GM23248 (cell line): ENCODE data around the gene MCEMP1. TPM values are rescaled to one million over a fixed set of nuclear protein-coding genes. Genes with fewer than 3 reads are reported as not detected.

Source experiments
- DNase-seq: peaks from one replicate; pipeline ENCODE4 v3.0.0-alpha.2; 2015
- H2AFZ ChIP-seq: fragments of 200-600 bp; sonication (generic); 2 replicates; pipeline ENCODE4 v1.6.1; 2016; ENCODE audit warnings: antibody characterized with exemption
- H3F3A ChIP-seq: fragments of 200-600 bp; sonication (generic); 2 replicates; pipeline ENCODE4 v1.6.1; 2016; ENCODE audit warnings: mild to moderate bottlenecking, antibody characterized with exemption, mixed run types; ENCODE audit not compliant: insufficient read depth
- H3K27ac ChIP-seq: fragments of 200-600 bp; sonication (generic); 2 replicates; pipeline ENCODE4 v1.5.1; 2016; ENCODE audit warnings: mild to moderate bottlenecking
- H3K27me3 ChIP-seq: fragments of 200-600 bp; sonication (generic); replicated peaks from 2 replicates; pipeline ENCODE4 v1.6.1; 2016; ENCODE audit warnings: mild to moderate bottlenecking; ENCODE audit not compliant: insufficient read depth
- H3K36me3 ChIP-seq: fragments of 200-600 bp; sonication (generic); 2 replicates; pipeline ENCODE4 v1.6.1; 2016; ENCODE audit warnings: low read depth, mild to moderate bottlenecking
- H3K4me1 ChIP-seq: fragments of 200-600 bp; sonication (generic); 2 replicates; pipeline ENCODE4 v1.6.1; 2016; ENCODE audit warnings: mild to moderate bottlenecking; ENCODE audit not compliant: insufficient read depth
- H3K4me2 ChIP-seq: fragments of 200-600 bp; sonication (generic); one replicate; pipeline ENCODE4 v1.6.1; 2016; ENCODE audit warnings: mild to moderate bottlenecking; ENCODE audit not compliant: unreplicated experiment
- H3K4me3 ChIP-seq: fragments of 200-600 bp; sonication (generic); 2 replicates; pipeline ENCODE4 v1.5.1; 2016; ENCODE audit warnings: mild to moderate bottlenecking
- H3K79me2 ChIP-seq: fragments of 200-600 bp; sonication (generic); 2 replicates; pipeline ENCODE4 v1.6.1; 2016; ENCODE audit warnings: mild to moderate bottlenecking; ENCODE audit not compliant: insufficient read depth
- H3K9ac ChIP-seq: fragments of 200-600 bp; sonication (generic); 2 replicates; pipeline ENCODE4 v1.6.1; 2016; ENCODE audit warnings: mild to moderate bottlenecking
- H3K9me2 ChIP-seq: fragments of 200-600 bp; sonication (generic); 2 replicates; pipeline ENCODE4 v1.6.1; 2016; ENCODE audit warnings: mixed run types, mild to moderate bottlenecking, moderate library complexity; ENCODE audit not compliant: insufficient read depth
- H3K9me3 ChIP-seq: fragments of 200-600 bp; sonication (generic); one replicate; pipeline ENCODE4 v1.6.1; 2017; ENCODE audit warnings: low read depth
- H4K20me1 ChIP-seq: fragments of 200-600 bp; sonication (generic); 2 replicates; pipeline ENCODE4 v1.6.0; 2016; ENCODE audit not compliant: insufficient read depth
- EZH2 ChIP-seq: fragments of 200-600 bp; sonication (generic); IDR thresholded peaks from 2 replicates; pipeline ENCODE4 v1.6.1; 2018; ENCODE audit warnings: antibody characterized with exemption, mild to moderate bottlenecking; ENCODE audit not compliant: insufficient read depth, poor library complexity, severe bottlenecking
- EZH2phosphoT487 ChIP-seq: fragments of 200-600 bp; sonication (generic); IDR thresholded peaks from 2 replicates; pipeline ENCODE4 v1.6.1; 2018; ENCODE audit warnings: antibody characterized with exemption, moderate library complexity, mild to moderate bottlenecking, low read depth; ENCODE audit not compliant: insufficient read depth
- WGBS, 2 experiments: methylation state at CpG; one replicate each; pipeline ENCODE4 v1.1.6; 2015 to 2017; ENCODE audit warnings: low lambda C conversion rate in 2 of 2, low coverage in 1 of 2; ENCODE audit errors: missing lambda C conversion rate in 2 of 2; 5-methylcytosine and 5-hydroxymethylcytosine counted together
- in situ Hi-C: fragments of 300-500 bp; cut with MboI; formaldehyde crosslinking; loops from 2 replicates; pipeline ENCODE4 v1.15.0; 2020
- polyA plus RNA-seq: library from polyadenylated mRNA; unstranded; fragments of >200 nt; fragmentation: Nextera tagmentation; extraction: Ambion mirVana; gene quantifications from 2 replicates; pipeline ENCODE4 v1.2.1, GENCODE V29; 2016
- total RNA-seq: library from RNA; depleted of rRNA; stranded (reverse); fragments of >200 nt; shearing (Covaris generic); gene quantifications from 2 replicates; pipeline ENCODE4 v1.2.3, GENCODE V29; 2014

MCEMP1 gene
- total and polyA plus RNA-seq, 2 experiments from 2014 or later: not detected

DNA sequence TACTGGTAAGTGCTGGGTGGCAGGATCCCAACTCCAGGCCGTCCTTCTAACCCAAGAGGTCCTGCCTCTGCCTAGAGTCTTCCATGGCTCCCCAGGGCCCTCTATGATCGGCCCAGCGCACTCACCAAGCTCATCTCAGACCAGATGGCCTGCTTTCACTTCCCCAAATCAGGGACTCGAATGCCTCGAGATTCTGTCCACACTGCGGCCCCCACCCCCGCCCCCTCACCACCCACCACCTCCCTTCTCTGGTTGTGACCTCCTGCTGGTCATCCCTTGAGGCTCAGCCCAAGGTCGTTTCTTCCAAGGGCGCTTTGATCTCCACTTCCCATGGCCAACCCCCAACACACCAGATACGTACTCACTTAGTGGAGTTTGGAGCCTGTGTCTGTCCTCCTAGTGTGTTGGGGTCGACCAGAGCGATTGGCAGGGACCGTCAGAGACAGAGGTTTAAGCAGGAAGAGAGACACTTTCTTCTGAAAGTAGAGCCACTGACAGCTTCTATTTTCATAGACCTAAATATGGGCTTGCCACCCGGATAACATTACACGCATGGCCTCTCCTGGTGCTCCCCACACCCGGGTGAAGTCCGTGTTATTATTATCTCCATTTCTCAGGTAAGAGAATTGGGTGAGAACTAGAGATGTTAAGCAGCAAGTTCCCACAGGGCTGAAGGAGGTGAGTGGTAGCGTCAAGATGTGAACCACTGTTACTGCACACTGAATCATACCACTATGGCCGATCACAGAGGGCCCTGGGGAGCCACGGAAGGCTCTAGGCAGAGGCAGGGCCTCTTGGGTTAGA lies 25.0 kb downstream of the MCEMP1 start, which contains the start of gene FCER2:
Gene FCER2 (minus strand): TSS at position 478 of the 804 bp plus-strand sequence. CDS start 2,371 bp downstream, outside the sequence.
- no peaks in the 10 kb centered on the region for H3K4me1 ChIP-seq
- H3K36me3 ChIP-seq: no peaks in the 10 kb centered on the region
- H4K20me1 ChIP-seq: no peaks in the 10 kb centered on the region
- H3K27ac ChIP-seq: no peak within 1 kb of the TSS
- H3K27me3 ChIP-seq: no peaks in the 10 kb centered on the region; the same call in 1 of the 2 replicates
- in situ Hi-C loops: no loop called here
- TF ChIP-seq EZH2 (no peak), EZH2phosphoT487 (no peak)
- H3K9ac ChIP-seq: no peak within 1 kb of the TSS
- H3F3A ChIP-seq: no peaks in the 10 kb centered on the region
- H3K9me2 ChIP-seq: no peaks in the 10 kb centered on the region
- H3K4me2 ChIP-seq: no peak within 1 kb of the TSS
- no peak within 1 kb of the TSS for H3K4me3 ChIP-seq
- WGBS, 2 experiments: 49 to 56% methylated on average over 18 to 20 of the region's 20 CpGs
- H3K9me3 ChIP-seq: no peaks in the 10 kb centered on the region
- no peaks in the 10 kb centered on the region for H3K79me2 ChIP-seq
- DNase-seq: no peak
- H2AFZ ChIP-seq: no peak within 1 kb of the TSS

DNA sequence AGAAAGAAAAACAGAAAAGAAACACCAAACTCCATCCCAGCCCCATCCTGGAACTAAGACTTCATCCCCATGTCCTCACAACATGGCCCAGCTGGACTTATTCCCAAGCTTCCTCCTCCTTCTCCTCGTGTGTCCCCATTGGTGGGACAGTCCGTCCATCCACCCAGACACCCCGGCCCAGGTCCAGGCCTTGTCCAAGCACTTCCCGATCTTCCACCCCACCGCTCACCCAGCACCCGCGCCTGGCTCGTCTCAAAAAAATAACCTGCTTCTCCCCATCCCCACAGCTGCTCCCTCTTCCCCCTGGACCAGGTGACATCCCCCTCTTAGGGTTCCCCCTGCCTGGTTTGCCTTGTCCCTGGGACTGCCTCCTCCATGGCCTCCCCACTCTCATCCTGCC lies 26.4 kb downstream of the MCEMP1 start:
- Histone ChIP-seq H3K27ac (no peak overlapping the region), H3K9me2 (no peaks in the 10 kb centered on the region), H3K4me2 (no peak overlapping the region), H3K4me3 (no peak overlapping the region), H3K9me3 (no peaks in the 10 kb centered on the region), H3K4me1 (no peaks in the 10 kb centered on the region), H3K27me3 (no peaks in the 10 kb centered on the region; the same call in 1 of the 2 replicates), H2AFZ (no peak overlapping the region), H3K79me2 (no peaks in the 10 kb centered on the region), H3F3A (no peaks in the 10 kb centered on the region), H3K9ac (no peak overlapping the region), H3K36me3 (no peaks in the 10 kb centered on the region), H4K20me1 (no peaks in the 10 kb centered on the region)
- WGBS, 2 experiments: 65 to 68% methylated on average over 5 to 8 of the region's 8 CpGs
- no peak for DNase-seq
- in situ Hi-C loops: no loop called here
- TF ChIP-seq EZH2phosphoT487 (no peak), EZH2 (no peak)

DNA sequence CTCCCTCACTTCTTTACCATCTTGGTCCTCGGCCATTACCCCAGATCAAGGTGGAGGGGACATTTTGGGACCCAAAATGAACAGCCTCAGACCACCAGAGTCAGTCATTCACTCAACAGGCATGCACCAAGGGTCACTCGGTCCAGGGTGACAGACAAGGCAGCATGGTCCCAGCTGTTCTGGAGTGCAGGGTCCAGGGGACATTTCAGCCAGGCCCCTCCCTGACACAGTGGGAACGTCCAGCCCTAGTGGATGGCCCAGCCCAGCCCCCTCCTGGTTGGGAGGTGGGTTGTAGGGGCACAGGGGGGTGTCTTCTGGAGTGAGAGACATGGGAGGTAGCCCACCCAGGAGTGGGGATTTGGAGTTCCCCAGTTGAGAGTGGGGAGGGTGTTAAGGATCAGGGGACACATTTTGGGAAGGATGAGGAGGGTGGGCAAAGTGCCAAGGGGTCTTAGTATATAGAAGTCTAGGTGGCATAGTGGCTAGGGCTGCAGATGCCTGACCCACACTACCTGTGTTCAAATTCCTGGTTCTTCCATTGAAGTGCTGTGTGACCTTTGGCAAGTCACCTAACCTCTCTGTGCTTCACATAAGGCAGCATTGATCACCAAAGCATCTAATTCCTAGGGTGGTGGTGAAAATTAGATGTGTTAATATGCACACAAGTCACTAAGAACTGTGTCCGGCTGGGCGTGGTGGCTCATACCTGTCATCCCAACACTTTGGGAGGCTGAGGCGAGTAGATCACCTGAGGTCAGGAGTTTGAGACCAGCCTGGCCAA lies 27.6 kb downstream of the MCEMP1 start:
- Histone ChIP-seq H3K9me2 (no peaks in the 10 kb centered on the region), H3K4me3 (no peak overlapping the region), H4K20me1 (no peaks in the 10 kb centered on the region), H3K27ac (no peak overlapping the region), H3K4me2 (no peak overlapping the region), H3K27me3 (no peaks in the 10 kb centered on the region; the same call in 1 of the 2 replicates), H3F3A (no peaks in the 10 kb centered on the region), H3K4me1 (no peaks in the 10 kb centered on the region), H3K9me3 (no peaks in the 10 kb centered on the region), H3K36me3 (no peaks in the 10 kb centered on the region), H3K79me2 (no peaks in the 10 kb centered on the region), H2AFZ (no peak overlapping the region), H3K9ac (no peak overlapping the region)
- in situ Hi-C loops: no loop called here
- WGBS, 2 experiments: 66 to 71% methylated on average over 6 of the region's 6 CpGs
- DNase-seq: no peak
- TF ChIP-seq EZH2phosphoT487: no peak
- no peak for TF ChIP-seq EZH2

DNA sequence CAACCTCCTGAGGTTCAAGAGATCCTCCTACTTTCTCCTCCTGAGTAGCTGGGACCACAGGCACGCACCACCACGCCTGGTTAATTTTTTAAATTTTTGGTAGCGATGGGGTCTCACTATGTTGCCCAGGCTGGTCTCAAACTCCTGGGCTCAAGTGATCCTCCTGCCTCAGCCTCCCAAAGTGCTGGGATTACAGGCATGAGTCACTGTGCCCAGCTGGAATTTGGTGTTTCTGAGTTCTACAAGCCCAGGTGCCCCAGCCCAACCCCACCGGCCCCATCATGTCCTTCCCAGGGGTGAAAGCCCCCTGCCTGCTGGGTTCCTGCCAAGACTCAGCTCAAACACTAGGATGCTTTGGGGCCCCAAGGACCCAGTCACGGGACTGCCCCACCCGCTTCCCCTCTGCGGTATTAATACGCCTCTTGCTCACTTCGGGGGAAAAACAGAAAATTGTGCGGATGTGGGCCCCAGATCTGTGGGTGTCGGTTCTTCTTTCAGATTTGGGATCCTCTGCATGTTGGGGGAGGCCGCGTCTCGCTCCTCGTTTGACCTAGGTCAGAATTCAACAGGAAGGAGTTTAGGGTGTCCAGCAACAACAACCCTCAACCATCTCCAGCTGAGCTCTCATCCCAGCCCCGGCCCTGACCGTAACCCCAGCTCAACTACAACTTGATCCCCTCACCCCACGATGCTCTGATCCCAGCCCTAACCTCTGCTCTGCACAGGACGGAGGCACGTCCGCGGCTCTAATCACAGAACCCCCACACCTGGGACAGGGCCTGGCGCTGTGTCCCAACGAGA lies 28.7 kb downstream of the MCEMP1 start:
- no peaks in the 10 kb centered on the region for H3K9me2 ChIP-seq
- H2AFZ ChIP-seq: no peak overlapping the region
- H3F3A ChIP-seq: no peaks in the 10 kb centered on the region
- H3K36me3 ChIP-seq: no peaks in the 10 kb centered on the region
- H3K9me3 ChIP-seq: no peaks in the 10 kb centered on the region
- H3K4me2 ChIP-seq: no peak overlapping the region
- TF ChIP-seq EZH2 (no peak), EZH2phosphoT487 (no peak)
- H3K4me3 ChIP-seq: no peak overlapping the region
- H3K79me2 ChIP-seq: no peaks in the 10 kb centered on the region
- no peak overlapping the region for H3K27ac ChIP-seq
- no peaks in the 10 kb centered on the region for H3K27me3 ChIP-seq
- no peaks in the 10 kb centered on the region for H4K20me1 ChIP-seq
- in situ Hi-C loops: no loop called here
- WGBS, 2 experiments: 44 to 45% methylated on average over 24 of the region's 24 CpGs
- DNase-seq: no peak
- no peak overlapping the region for H3K9ac ChIP-seq
- no peaks in the 10 kb centered on the region for H3K4me1 ChIP-seq
